Measurements from ENCODE around the gene SAMD8. TPM values are rescaled to one million over a fixed set of nuclear protein-coding genes. Genes with fewer than 3 reads are reported as not detected.
"Not testable (repeated sequence)": the region's sequence is repeated elsewhere in the genome, so short reads cannot be mapped to it uniquely, and the experiment has no call there.

SAMD8 gene
- total RNA-seq, 1 experiment from 2014 or later, result 17.1 TPM

DNA sequence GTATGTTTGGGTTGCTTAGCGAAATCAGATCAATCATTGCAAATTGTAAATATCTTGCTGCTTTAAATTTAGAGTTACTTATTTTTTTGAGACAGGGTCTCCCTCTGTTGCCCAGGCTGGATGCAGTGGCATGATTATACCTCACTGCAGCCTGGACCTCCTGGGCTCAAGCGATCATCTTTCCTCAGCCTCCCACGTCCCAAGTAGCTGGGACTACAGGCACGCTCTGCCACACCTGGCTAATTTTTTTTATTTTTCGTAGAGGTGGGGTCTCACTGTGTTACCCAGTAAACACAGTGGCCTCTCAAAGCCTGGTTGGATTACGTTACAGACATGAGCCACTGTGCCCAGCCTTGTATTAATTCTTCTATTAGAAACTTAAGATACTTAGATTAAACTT is 100.9 kb downstream of the SAMD8 start:
- Histone ChIP-seq H3K27ac (ENCODE audit: low read depth, low read length, poor library complexity, severe bottlenecking) (no peak overlapping the region), H3K4me1 (ENCODE audit: insufficient read depth, low read length, poor library complexity, severe bottlenecking) (peaks cover 11% of the 10 kb centered on the region), H3K4me3 (ENCODE audit: low read depth, low read length, poor library complexity, severe bottlenecking) (peak overlapping the region; percentile 99), H3K36me3 (ENCODE audit: insufficient read depth, low read length, poor library complexity, severe bottlenecking) (peaks cover 55% of the 10 kb centered on the region), H3K9me3 (ENCODE audit: low read depth, low read length, poor library complexity, severe bottlenecking) (no peaks in the 10 kb centered on the region), H3K27me3 (replicated peaks; ENCODE audit: insufficient read depth, low read depth, low read length, poor library complexity) (no peaks in the 10 kb centered on the region)
- POLR2A ChIA-PET (ENCODE audit: low non-redundant PET), result no interaction called here
- intact Hi-C loops (cut with micrococcal nuclease; ENCODE audit: unreplicated experiment), result no loop called here
- no peak for DNase-seq (ENCODE audit: low spot score)
- TF ChIP-seq EZH2 (IDR thresholded peaks at IDR 0.05; ENCODE audit: borderline replicate concordance, low read depth, low read length, poor library complexity, severe bottlenecking), result no peak
- CTCF ChIA-PET, result no interaction called here
- BruUV-seq (replicated peaks), result no TSS peak

DNA sequence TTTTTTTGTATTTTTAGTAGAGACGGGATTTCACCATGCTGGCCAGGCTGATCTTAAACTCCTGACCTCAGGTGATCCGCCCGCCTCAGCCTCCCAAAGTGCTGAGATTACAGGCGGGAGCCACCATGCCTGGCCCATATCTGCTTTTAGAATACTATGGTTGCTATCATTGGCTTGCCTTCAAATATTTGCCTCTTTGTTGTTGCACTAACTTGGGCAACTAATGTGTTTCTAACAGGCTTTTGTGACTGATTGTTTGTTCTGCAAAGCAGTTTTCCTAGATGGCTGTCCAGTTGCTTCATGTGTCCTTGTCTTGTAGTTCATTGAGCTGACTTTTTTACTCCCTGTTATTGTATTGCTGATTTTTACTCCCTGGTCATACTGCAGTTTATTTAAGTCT is 108.8 kb downstream of the SAMD8 start:
- no TSS peak for BruUV-seq (replicated peaks)
- POLR2A ChIA-PET (ENCODE audit: low non-redundant PET), result no interaction called here
- Histone ChIP-seq H3K4me1 (ENCODE audit: insufficient read depth, low read length, poor library complexity, severe bottlenecking) (no peaks in the 10 kb centered on the region), H3K27ac (ENCODE audit: low read depth, low read length, poor library complexity, severe bottlenecking) (no peak overlapping the region), H3K9me3 (ENCODE audit: low read depth, low read length, poor library complexity, severe bottlenecking) (no peaks in the 10 kb centered on the region), H3K36me3 (ENCODE audit: insufficient read depth, low read length, poor library complexity, severe bottlenecking) (peaks cover 95% of the 10 kb centered on the region), H3K4me3 (ENCODE audit: low read depth, low read length, poor library complexity, severe bottlenecking) (no peak overlapping the region), H3K27me3 (replicated peaks; ENCODE audit: insufficient read depth, low read depth, low read length, poor library complexity) (no peaks in the 10 kb centered on the region)
- no peak for DNase-seq (ENCODE audit: low spot score)
- CTCF ChIA-PET, result no interaction called here
- intact Hi-C loops (cut with micrococcal nuclease; ENCODE audit: unreplicated experiment), result no loop called here
- TF ChIP-seq EZH2 (IDR thresholded peaks at IDR 0.05; ENCODE audit: borderline replicate concordance, low read depth, low read length, poor library complexity, severe bottlenecking) (no peak), CTCF (conservative IDR thresholded peaks at IDR 0.05; ENCODE audit: low read depth, low read length) (no peak)

DNA sequence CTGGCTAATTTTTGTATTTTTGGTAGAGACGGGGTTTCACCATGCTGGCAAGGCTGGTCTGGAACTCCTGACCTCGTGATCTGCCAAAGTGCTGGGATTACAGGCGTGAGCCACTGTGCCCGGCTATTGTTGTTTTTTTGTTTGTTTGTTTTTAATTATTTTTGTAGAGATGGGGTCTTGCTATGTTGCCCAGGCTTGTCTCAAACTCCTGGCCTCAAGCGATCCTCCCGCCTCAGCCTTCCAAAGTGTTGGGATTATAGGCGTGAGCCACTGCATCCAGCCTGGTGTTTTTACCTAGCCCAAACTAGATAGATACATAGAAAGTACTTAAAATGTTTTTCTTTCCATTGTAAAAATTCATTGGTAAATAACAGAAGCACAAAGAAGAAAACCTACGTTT is 110.0 kb downstream of the SAMD8 start:
- H3K36me3 ChIP-seq (ENCODE audit: insufficient read depth, low read length, poor library complexity, severe bottlenecking), result peaks cover 95% of the 10 kb centered on the region
- intact Hi-C loops (cut with micrococcal nuclease; ENCODE audit: unreplicated experiment); CTCF ChIA-PET; POLR2A ChIA-PET (ENCODE audit: low non-redundant PET); H3K27me3 ChIP-seq (replicated peaks; ENCODE audit: insufficient read depth, low read depth, low read length, poor library complexity); H3K27ac ChIP-seq (ENCODE audit: low read depth, low read length, poor library complexity, severe bottlenecking); H3K9me3 ChIP-seq (ENCODE audit: low read depth, low read length, poor library complexity, severe bottlenecking); BruUV-seq (replicated peaks); DNase-seq (ENCODE audit: low spot score); H3K4me3 ChIP-seq (ENCODE audit: low read depth, low read length, poor library complexity, severe bottlenecking); H3K4me1 ChIP-seq (ENCODE audit: insufficient read depth, low read length, poor library complexity, severe bottlenecking): not testable (repeated sequence)

DNA sequence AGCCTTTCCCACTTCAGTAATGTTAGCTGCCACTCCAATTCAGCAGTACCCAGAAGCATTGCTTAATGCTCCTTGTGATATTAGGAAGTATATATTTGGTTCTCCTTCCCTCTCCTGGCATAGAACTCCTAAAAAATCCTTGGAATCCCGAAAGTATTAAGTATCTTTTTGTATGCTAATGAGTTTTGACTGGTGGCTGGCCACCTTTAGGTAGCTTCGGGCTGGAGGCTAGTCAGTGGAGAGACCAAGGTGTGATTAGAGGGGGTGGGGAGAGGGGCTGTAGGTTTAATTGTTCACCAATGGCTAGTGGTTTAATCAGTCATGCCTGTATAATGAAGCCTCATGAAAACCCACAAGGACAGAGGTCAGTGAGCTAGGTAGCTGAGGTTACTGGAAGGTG is 112.1 kb downstream of the SAMD8 start:
- DNase-seq (ENCODE audit: low spot score), result no peak
- TF ChIP-seq EZH2 (IDR thresholded peaks at IDR 0.05; ENCODE audit: borderline replicate concordance, low read depth, low read length, poor library complexity, severe bottlenecking), result no peak
- Histone ChIP-seq H3K4me1 (ENCODE audit: insufficient read depth, low read length, poor library complexity, severe bottlenecking) (no peaks in the 10 kb centered on the region), H3K27me3 (replicated peaks; ENCODE audit: insufficient read depth, low read depth, low read length, poor library complexity) (no peaks in the 10 kb centered on the region), H3K27ac (ENCODE audit: low read depth, low read length, poor library complexity, severe bottlenecking) (peak overlapping the region; percentile 49), H3K4me3 (ENCODE audit: low read depth, low read length, poor library complexity, severe bottlenecking) (no peak overlapping the region), H3K36me3 (ENCODE audit: insufficient read depth, low read length, poor library complexity, severe bottlenecking) (peaks cover 84% of the 10 kb centered on the region), H3K9me3 (ENCODE audit: low read depth, low read length, poor library complexity, severe bottlenecking) (no peaks in the 10 kb centered on the region)
- intact Hi-C loops (cut with micrococcal nuclease; ENCODE audit: unreplicated experiment), result no loop called here
- CTCF ChIA-PET, result no interaction called here
- POLR2A ChIA-PET (ENCODE audit: low non-redundant PET), result no interaction called here
- no TSS peak for BruUV-seq (replicated peaks)

DNA sequence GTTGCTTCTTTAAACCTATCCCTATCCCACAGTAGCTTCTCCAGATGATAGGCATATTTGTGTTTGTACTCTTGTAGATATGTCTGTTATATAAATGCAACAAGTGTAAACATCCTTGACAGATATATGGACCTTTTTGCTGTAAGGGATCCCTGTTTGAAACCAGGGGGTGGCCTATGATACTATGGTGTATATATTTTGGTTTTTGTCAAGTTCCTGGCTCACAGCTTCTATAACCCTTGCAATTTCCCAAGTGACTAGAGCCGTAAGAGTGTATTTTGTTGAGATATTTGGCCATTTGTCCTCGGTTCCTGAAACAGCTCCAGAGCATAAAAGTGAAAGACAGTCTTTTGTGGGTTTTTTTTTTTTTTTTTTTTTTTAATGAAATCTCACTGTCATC is 114.6 kb downstream of the SAMD8 start:
- no TSS peak for BruUV-seq (replicated peaks)
- POLR2A ChIA-PET (ENCODE audit: low non-redundant PET), result interaction anchor here (0.6 kb wide), 1 partner anchor 176 kb away, joined by 8 read pairs; no protein-coding TSS in a partner anchor
- H3K4me1 ChIP-seq (ENCODE audit: insufficient read depth, low read length, poor library complexity, severe bottlenecking), result no peaks in the 10 kb centered on the region
- H3K27ac ChIP-seq (ENCODE audit: low read depth, low read length, poor library complexity, severe bottlenecking), result no peak overlapping the region
- no peak overlapping the region for H3K4me3 ChIP-seq (ENCODE audit: low read depth, low read length, poor library complexity, severe bottlenecking)
- no peaks in the 10 kb centered on the region for H3K9me3 ChIP-seq (ENCODE audit: low read depth, low read length, poor library complexity, severe bottlenecking)
- CTCF ChIA-PET, result no interaction called here
- H3K27me3 ChIP-seq (replicated peaks; ENCODE audit: insufficient read depth, low read depth, low read length, poor library complexity), result no peaks in the 10 kb centered on the region
- peaks cover 88% of the 10 kb centered on the region for H3K36me3 ChIP-seq (ENCODE audit: insufficient read depth, low read length, poor library complexity, severe bottlenecking)
- no peak for TF ChIP-seq CTCF (conservative IDR thresholded peaks at IDR 0.05; ENCODE audit: low read depth, low read length)
- TF ChIP-seq EZH2 (IDR thresholded peaks at IDR 0.05; ENCODE audit: borderline replicate concordance, low read depth, low read length, poor library complexity, severe bottlenecking), result no peak
- intact Hi-C loops (cut with micrococcal nuclease; ENCODE audit: unreplicated experiment), result no loop called here
- DNase-seq (ENCODE audit: low spot score), result no peak
